Rectal smooth muscle tissue (tissue), 1 donor: ENCODE measurements around the gene DCLK3.

Source experiments
- H3K27ac ChIP-seq: one replicate; pipeline ENCODE4 v1.7.0; 2013; ENCODE audit warnings: low read depth, low read length, inconsistent platforms
- H3K27me3 ChIP-seq: one replicate; pipeline ENCODE4 v1.7.0; 2013; ENCODE audit warnings: low read length; ENCODE audit not compliant: control insufficient read depth, insufficient read depth
- H3K36me3 ChIP-seq: one replicate; pipeline ENCODE4 v1.7.0; 2013; ENCODE audit warnings: low read length; ENCODE audit not compliant: control insufficient read depth, insufficient read depth
- H3K4me1 ChIP-seq: one replicate; pipeline ENCODE4 v1.7.0; 2013; ENCODE audit warnings: low read length; ENCODE audit not compliant: control insufficient read depth, insufficient read depth
- H3K4me3 ChIP-seq: one replicate; pipeline ENCODE4 v1.7.0; 2013; ENCODE audit warnings: low read length
- H3K9ac ChIP-seq: one replicate; pipeline ENCODE4 v1.7.0; 2013; ENCODE audit warnings: low read length

Gene DCLK3

DNA sequence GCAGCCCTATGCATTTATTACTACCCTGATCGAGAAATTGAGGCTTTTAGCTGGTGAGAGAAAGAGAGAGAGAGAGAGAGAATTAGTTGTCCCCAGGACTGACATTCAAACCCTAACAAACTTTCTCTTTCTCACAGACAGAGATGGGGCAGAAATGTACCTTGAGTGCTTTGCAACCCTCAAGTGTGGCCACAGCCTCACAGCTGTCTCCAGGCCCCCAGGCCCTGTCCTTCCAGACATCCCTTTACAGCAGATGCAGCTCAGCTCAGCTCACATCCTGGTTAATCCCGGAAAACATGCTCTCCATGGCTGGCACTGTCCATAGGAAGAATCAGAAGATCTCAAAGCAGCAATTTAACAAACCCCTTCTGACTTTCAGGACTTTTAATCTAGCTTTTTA lies 67.6 kb downstream of the DCLK3 start:
- no peaks in the 10 kb centered on the region for H3K4me1 ChIP-seq
- no peak overlapping the region for H3K27ac ChIP-seq
- H3K27me3 ChIP-seq: no peaks in the 10 kb centered on the region
- H3K36me3 ChIP-seq: no peaks in the 10 kb centered on the region
- no peak overlapping the region for H3K4me3 ChIP-seq
- H3K9ac ChIP-seq: no peak overlapping the region

DNA sequence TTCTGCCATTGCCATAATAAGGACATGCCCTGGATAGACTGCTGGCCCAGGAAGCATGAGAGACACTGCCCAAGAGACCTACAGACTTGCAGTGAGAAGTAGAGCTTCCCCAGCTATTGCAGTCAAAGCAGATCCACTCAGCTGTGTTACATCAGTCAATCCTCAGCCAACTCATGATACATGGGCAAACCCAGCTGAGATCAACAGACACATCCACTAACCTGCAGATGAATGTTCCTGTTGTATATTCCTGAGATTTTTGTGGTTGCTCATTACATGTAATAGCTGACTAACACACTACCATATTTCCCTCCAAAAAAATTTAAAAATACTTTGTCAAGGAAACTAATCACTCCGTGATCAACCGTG lies 68.6 kb downstream of the DCLK3 start:
- Histone ChIP-seq H3K27ac (no peak overlapping the region), H3K36me3 (no peaks in the 10 kb centered on the region), H3K4me3 (no peak overlapping the region), H3K27me3 (no peaks in the 10 kb centered on the region), H3K9ac (no peak overlapping the region), H3K4me1 (no peaks in the 10 kb centered on the region)

GRCh38 chr3:36695113-36695768 lies 69.1 kb downstream of the DCLK3 start:
- Histone ChIP-seq H3K27me3 (no peaks in the 10 kb centered on the region), H3K27ac (no peak overlapping the region), H3K4me1 (no peaks in the 10 kb centered on the region), H3K36me3 (no peaks in the 10 kb centered on the region), H3K4me3 (no peak overlapping the region), H3K9ac (no peak overlapping the region)

- H3K27me3 ChIP-seq: no peaks in the 10 kb centered on the region
- no peak overlapping the region for H3K27ac ChIP-seq
- no peak overlapping the region for H3K9ac ChIP-seq
- H3K4me1 ChIP-seq: no peaks in the 10 kb centered on the region
- H3K4me3 ChIP-seq: no peak overlapping the region
- no peaks in the 10 kb centered on the region for H3K36me3 ChIP-seq
These were observed 70.7 kb downstream of the DCLK3 start for GRCh38 chr3:36693670-36694069.

GRCh38 chr3:36689560-36689959 lies 74.8 kb downstream of the DCLK3 start:
- Histone ChIP-seq H3K27me3 (no peaks in the 10 kb centered on the region), H3K9ac (no peak overlapping the region), H3K4me1 (no peaks in the 10 kb centered on the region), H3K4me3 (no peak overlapping the region), H3K27ac (no peak overlapping the region), H3K36me3 (no peaks in the 10 kb centered on the region)

DNA sequence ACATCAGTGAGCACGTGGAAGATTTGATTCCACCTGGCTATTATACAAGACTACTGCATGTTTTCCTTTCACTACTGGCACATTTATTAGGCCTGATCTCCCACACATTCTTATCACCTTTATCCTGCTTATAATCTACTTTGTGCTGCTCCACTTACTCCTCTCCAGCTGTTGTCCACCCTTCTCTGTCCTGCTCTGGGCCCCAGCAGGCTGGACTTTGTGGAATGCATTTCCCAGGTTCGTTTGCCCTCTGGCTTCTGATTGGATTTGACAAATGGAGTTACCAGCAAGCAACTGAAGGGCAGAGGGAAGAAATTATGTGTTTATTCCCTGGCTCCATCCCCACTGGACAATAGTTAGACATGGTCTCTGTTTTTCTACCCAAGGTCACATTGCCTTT lies 75.5 kb downstream of the DCLK3 start:
- H3K9ac ChIP-seq: no peak overlapping the region
- H3K27ac ChIP-seq: no peak overlapping the region
- no peaks in the 10 kb centered on the region for H3K4me1 ChIP-seq
- H3K4me3 ChIP-seq: no peak overlapping the region
- H3K36me3 ChIP-seq: no peaks in the 10 kb centered on the region
- no peaks in the 10 kb centered on the region for H3K27me3 ChIP-seq

DNA sequence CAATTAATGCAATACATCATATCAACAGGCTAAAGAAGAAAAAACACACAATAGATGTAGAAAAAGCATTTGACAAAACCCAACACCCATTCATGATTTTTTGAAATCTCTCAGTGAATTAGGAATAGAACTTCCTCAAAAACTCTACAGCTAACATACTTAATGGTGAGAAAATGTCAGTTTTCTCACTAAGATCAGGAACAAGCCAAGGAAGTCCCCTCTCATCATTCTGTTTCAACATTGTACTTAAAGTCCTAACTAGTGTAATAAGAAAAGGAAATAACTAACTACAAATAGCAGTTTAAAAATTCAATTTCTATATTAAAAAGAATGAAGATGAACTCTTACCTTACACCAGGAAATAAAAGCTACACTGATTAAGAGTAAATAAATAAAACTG lies 77.8 kb downstream of the DCLK3 start:
- Histone ChIP-seq H3K4me3 (no peak overlapping the region), H3K36me3 (no peaks in the 10 kb centered on the region), H3K4me1 (no peaks in the 10 kb centered on the region), H3K27ac (no peak overlapping the region), H3K9ac (no peak overlapping the region), H3K27me3 (no peaks in the 10 kb centered on the region)

GRCh38 chr3:36681867-36682266 lies 82.5 kb downstream of the DCLK3 start:
- H3K9ac ChIP-seq: no peak overlapping the region
- no peaks in the 10 kb centered on the region for H3K4me1 ChIP-seq
- H3K36me3 ChIP-seq: no peaks in the 10 kb centered on the region
- H3K4me3 ChIP-seq: no peak overlapping the region
- H3K27me3 ChIP-seq: no peaks in the 10 kb centered on the region
- no peak overlapping the region for H3K27ac ChIP-seq

DNA sequence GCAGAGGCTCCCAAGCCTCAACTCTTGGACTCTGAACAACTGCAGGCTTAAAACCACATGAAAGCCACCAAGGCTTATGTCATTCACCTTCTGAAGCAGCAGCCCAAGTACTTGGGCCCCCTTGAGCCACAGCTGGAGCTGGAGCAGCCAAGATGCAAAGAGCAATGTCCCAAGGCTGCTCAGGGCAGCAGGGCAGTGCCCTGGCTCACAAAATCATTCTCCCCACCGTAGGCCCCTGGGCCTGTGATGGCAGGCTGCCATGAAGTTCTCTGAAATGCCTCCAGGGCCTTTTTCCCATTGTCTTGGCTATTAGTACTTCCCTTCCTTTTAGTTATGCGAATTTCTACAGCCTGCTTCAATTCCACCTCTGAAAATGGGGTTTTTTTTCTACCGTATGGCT lies 83.4 kb downstream of the DCLK3 start:
- Histone ChIP-seq H3K9ac (no peak overlapping the region), H3K27ac (no peak overlapping the region), H3K36me3 (no peaks in the 10 kb centered on the region), H3K27me3 (no peaks in the 10 kb centered on the region), H3K4me3 (no peak overlapping the region), H3K4me1 (no peaks in the 10 kb centered on the region)

DNA sequence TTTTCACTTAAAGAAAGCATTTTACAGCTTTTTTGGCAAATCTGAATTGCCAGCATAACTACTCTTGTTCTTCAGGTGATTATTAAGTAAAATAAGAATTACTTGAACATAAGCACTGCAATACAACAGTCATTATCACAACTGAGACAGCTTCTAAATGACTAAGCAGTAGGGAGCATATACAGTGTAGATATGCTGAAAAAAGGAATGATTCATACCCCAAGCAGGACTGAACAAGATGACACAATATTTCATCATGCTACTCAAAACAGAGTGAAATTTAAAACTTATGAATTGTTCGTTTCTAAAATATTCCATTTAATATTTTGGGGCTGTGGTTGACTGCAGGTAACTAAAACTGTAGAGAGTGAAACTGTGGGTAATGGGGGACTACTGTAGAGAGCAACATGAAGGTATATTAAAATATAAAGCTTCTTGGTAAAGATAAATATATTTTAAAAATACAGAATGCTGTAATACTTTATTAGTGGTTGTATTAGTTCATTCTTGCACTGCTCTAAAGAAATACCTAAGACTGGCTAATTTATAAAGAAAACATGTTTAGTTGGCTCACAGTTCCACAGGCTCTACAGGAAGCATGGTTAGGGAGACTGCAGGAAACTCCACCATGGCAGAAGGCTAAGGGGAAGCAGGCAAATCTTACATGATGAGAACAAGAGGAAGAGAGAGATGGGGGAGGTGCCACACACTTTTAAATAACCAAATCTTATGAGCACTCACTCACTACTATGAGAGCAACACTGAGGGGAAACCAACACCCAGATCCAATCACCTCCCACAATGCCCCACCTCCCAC lies 84.8 kb downstream of the DCLK3 start:
- Histone ChIP-seq H3K27me3 (no peaks in the 10 kb centered on the region), H3K27ac (no peak overlapping the region), H3K4me3 (no peak overlapping the region), H3K9ac (no peak overlapping the region), H3K36me3 (no peaks in the 10 kb centered on the region), H3K4me1 (no peaks in the 10 kb centered on the region)

- H3K9ac ChIP-seq: no peak overlapping the region
- no peaks in the 10 kb centered on the region for H3K27me3 ChIP-seq
These were observed 85.9 kb downstream of the DCLK3 start for GRCh38 chr3:36678216-36679013.

GRCh38 chr3:36677331-36678007 lies 86.9 kb downstream of the DCLK3 start:
- no peak overlapping the region for H3K27ac ChIP-seq
- H3K4me3 ChIP-seq: no peak overlapping the region
- no peaks in the 10 kb centered on the region for H3K36me3 ChIP-seq
- H3K4me1 ChIP-seq: no peaks in the 10 kb centered on the region
- no peak overlapping the region for H3K9ac ChIP-seq
- no peaks in the 10 kb centered on the region for H3K27me3 ChIP-seq

More at GRCh38 chr3:36678216-36679013, 85.9 kb downstream of the DCLK3 start:
- Histone ChIP-seq H3K4me1 (no peaks in the 10 kb centered on the region), H3K4me3 (no peak overlapping the region), H3K27ac (no peak overlapping the region), H3K36me3 (no peaks in the 10 kb centered on the region)
